GM12878 (cell line): Measurements from ENCODE around the gene MYRF. TPM values are rescaled to one million over a fixed set of nuclear protein-coding genes. Genes with fewer than 3 reads are reported as not detected.

ENCODE experiments used
- ATAC-seq: fragments of 200-7000 bp; cut with Tn5 transposase; 3 replicates; pipeline ENCODE4 v1.9.1; 2020; ENCODE audit warnings: mild to moderate bottlenecking, moderate library complexity
- BruUV-seq: library from RNA; stranded (reverse); fragments of 400-500 nt; replicated peaks from 2 replicates; lab custom pipeline; 2021; lab: Mats Ljungman, UMichigan
- CTCF ChIA-PET: fragments of 300-600 bp; sonication (Branson Sonifier 250); formaldehyde crosslinking; extraction: SDS; loops from one replicate; lab custom pipeline; 2021; ENCODE audit warnings: inconsistent platforms; lab: Yijun Ruan, JAX
- POLR2A ChIA-PET: fragments of 350-600 bp; formaldehyde crosslinking; extraction: SDS; loops from one replicate; lab custom pipeline; 2021; ENCODE audit warnings: inconsistent platforms; lab: Charles Lee
- RAD21 ChIA-PET: fragments of 300-600 bp; sonication (Branson Sonifier 250); formaldehyde crosslinking; loops from one replicate; lab custom pipeline; 2023; ENCODE audit warnings: antibody characterized with exemption; ENCODE audit not compliant: unreplicated experiment; lab: Charles Lee
- SMC1A ChIA-PET: fragments of 300-600 bp; sonication (Branson Sonifier 250); formaldehyde crosslinking; loops from one replicate; lab custom pipeline; 2023; ENCODE audit not compliant: unreplicated experiment, uncharacterized antibody; lab: Charles Lee
- DNase-seq: peaks from one replicate; pipeline ENCODE4 v3.0.0-alpha.2; 2011; ENCODE audit warnings: low read depth, low spot score
- FAIRE-seq: peaks from 3 replicates; lab custom pipeline; 2011; peaks lifted over from hg19 to GRCh38; lab: Jason Lieb, UNC
- H2AFZ ChIP-seq: 2 replicates; pipeline ENCODE4 v1.6.0; 2011; ENCODE audit warnings: low read depth, low read length, control low read depth; ENCODE audit not compliant: control insufficient read depth
- H3K27ac ChIP-seq: 2 replicates; pipeline ENCODE4 v1.5.1; 2011; ENCODE audit warnings: control low read depth; ENCODE audit not compliant: control insufficient read depth, insufficient read depth
- H3K27me3 ChIP-seq, 2 experiments: replicated peaks in 1 of 2; 2 replicates each; pipeline versions ENCODE4 v1.6.0 to v1.6.1; 2011; ENCODE audit warnings: low read length in 1 of 2; ENCODE audit not compliant: control insufficient read depth in 2 of 2, insufficient read depth in 2 of 2
- H3K36me3 ChIP-seq, 2 experiments: 2 replicates each; pipeline ENCODE4 v1.5.1; 2011; ENCODE audit warnings: low read length in 1 of 2; ENCODE audit not compliant: control insufficient read depth in 2 of 2, insufficient read depth in 2 of 2
- H3K4me1 ChIP-seq: 2 replicates; pipeline ENCODE4 v1.6.1; 2011; ENCODE audit warnings: mild to moderate bottlenecking, low read length, moderate library complexity, mixed read lengths; ENCODE audit not compliant: control insufficient read depth, insufficient read depth
- H3K4me2 ChIP-seq: 2 replicates; pipeline ENCODE4 v1.6.0; 2011; ENCODE audit warnings: control low read depth; ENCODE audit not compliant: control insufficient read depth, insufficient read depth
- H3K4me3 ChIP-seq: fragments of 200-600 bp; sonication (generic); 2 replicates; pipeline ENCODE4 v1.5.1; 2016
- H3K79me2 ChIP-seq: 2 replicates; pipeline ENCODE4 v1.6.0; 2011; ENCODE audit warnings: low read length; ENCODE audit not compliant: control insufficient read depth, insufficient read depth
- H3K9ac ChIP-seq: 2 replicates; pipeline ENCODE4 v1.8.0; 2011; ENCODE audit warnings: low read length, control low read depth, mixed read lengths; ENCODE audit not compliant: control insufficient read depth, insufficient read depth
- H3K9me3 ChIP-seq: replicated peaks from 3 replicates; pipeline ENCODE4 v1.5.1; 2011; ENCODE audit warnings: mild to moderate bottlenecking, low read length; ENCODE audit not compliant: control insufficient read depth, insufficient read depth
- H4K20me1 ChIP-seq: 2 replicates; pipeline ENCODE4 v1.6.0; 2011; ENCODE audit not compliant: control insufficient read depth, insufficient read depth
- ETV6 ChIP-seq, 2 experiments: fragments of 450-650 bp in 1 of 2; IDR thresholded peaks in 1 of 2; conservative IDR thresholded peaks in 1 of 2; 2 replicates each; pipeline ENCODE4 v1.6.1; 2014; ENCODE audit warnings: antibody characterized with exemption in 1 of 2, borderline replicate concordance in 1 of 2, low read depth in 1 of 2, mild to moderate bottlenecking in 1 of 2, moderate library complexity in 1 of 2
- GABPA ChIP-seq: IDR thresholded peaks from 2 replicates; pipeline ENCODE4 v1.6.1; 2014; ENCODE audit warnings: antibody characterized with exemption, low read depth, mild to moderate bottlenecking, inconsistent platforms
- HDGF ChIP-seq: fragments of 450-650 bp; IDR thresholded peaks from 2 replicates; pipeline ENCODE4 v1.6.1; 2016; ENCODE audit warnings: antibody characterized with exemption
- IRF4 ChIP-seq: IDR thresholded peaks from 2 replicates; pipeline ENCODE4 v1.6.1; 2011; ENCODE audit warnings: low read depth, low read length
- MTA3 ChIP-seq: IDR thresholded peaks from 2 replicates; pipeline ENCODE4 v1.6.1; 2012; ENCODE audit warnings: low read length, inconsistent platforms, borderline replicate concordance
- RB1 ChIP-seq: fragments of 450-650 bp; formaldehyde crosslinking; IDR thresholded peaks from 2 replicates; pipeline ENCODE4 v1.6.1; 2017; ENCODE audit warnings: mild to moderate bottlenecking, borderline replicate concordance
- RBBP5 ChIP-seq: fragments of 200-600 bp; sonication (generic); conservative IDR thresholded peaks from 2 replicates; pipeline ENCODE4 v1.6.1; 2016
- WRNIP1 ChIP-seq: IDR thresholded peaks from 2 replicates; pipeline ENCODE4 v1.6.1; 2011; ENCODE audit warnings: low read depth, low read length, improper control_type of control experiment, borderline replicate concordance
- WGBS: methylation state at CpG from one replicate; pipeline ENCODE4 v1.1.6; 2016; ENCODE audit warnings: low lambda C conversion rate; ENCODE audit not compliant: insufficient replicate concordance, insufficient coverage; ENCODE audit errors: missing lambda C conversion rate; 5-methylcytosine and 5-hydroxymethylcytosine counted together
- in situ Hi-C: fragments of 300-500 bp; cut with MboI; formaldehyde crosslinking; loops from 9 replicates; pipeline ENCODE4 v1.14.3; 2018; ENCODE audit warnings: mixed read lengths
- intact Hi-C: fragments of 100-400 bp; cut with micrococcal nuclease; formaldehyde crosslinking; loops from one replicate; pipeline ENCODE4 v1.14.2; 2022; ENCODE audit not compliant: unreplicated experiment
- polyA plus RNA-seq, 11 experiments: library from polyadenylated mRNA; depleted of rRNA in 4 of 11; unstranded in 6 of 11; stranded (reverse) in 5 of 11; fragments of >200 nt; fragmentation: Nextera tagmentation in 4 of 11; fragmentation: Illumina TruSeq in 1 of 11; extraction: Ambion mirVana in 4 of 11; extraction: Trizol in 1 of 11; gene quantifications; 1 replicate in 1 of 11; 2 replicates in 10 of 11; pipeline versions ENCODE4 v1.2.1 to v1.2.3, GENCODE V29; 2011 to 2016; ENCODE audit warnings: inconsistent platforms in 2 of 11, missing spikeins in 2 of 11, low read depth in 1 of 11
- total RNA-seq, 4 experiments: library from RNA; depleted of rRNA in 3 of 4; stranded (reverse); fragments of >200 nt in 3 of 4; fragmentation: Illumina TruSeq in 1 of 4; extraction: Trizol in 1 of 4; gene quantifications; 2 replicates each; pipeline versions ENCODE4 v1.2.1 to v1.2.3, GENCODE V29; 2013 to 2021
- TF ChIP-seq, protein P1 (sequence below): fragments of 450-650 bp; IDR thresholded peaks from 2 replicates; pipeline ENCODE4 v1.6.1; 2018; ENCODE audit warnings: borderline replicate concordance, mild to moderate bottlenecking; ENCODE audit not compliant: partially characterized antibody
- TF ChIP-seq, protein P2 (sequence below): IDR thresholded peaks from 2 replicates; pipeline ENCODE4 v1.6.1; 2011; ENCODE audit warnings: borderline replicate concordance, low read depth, mild to moderate bottlenecking, moderate library complexity, mixed read lengths, low read length; ENCODE audit not compliant: insufficient read depth; ENCODE audit errors: extremely low read length
- TF ChIP-seq, protein P3 (sequence below): fragments of 450-650 bp; IDR thresholded peaks from 2 replicates; pipeline ENCODE4 v1.6.1; 2016; ENCODE audit warnings: mild to moderate bottlenecking

Gene MYRF
- total and polyA plus RNA-seq, 10 of the 15 experiments (the other 5 are each of a cell fraction or from before 2014, with no cell fraction given), result 0.27 to 15.6 (median 0.89) TPM

DNA sequence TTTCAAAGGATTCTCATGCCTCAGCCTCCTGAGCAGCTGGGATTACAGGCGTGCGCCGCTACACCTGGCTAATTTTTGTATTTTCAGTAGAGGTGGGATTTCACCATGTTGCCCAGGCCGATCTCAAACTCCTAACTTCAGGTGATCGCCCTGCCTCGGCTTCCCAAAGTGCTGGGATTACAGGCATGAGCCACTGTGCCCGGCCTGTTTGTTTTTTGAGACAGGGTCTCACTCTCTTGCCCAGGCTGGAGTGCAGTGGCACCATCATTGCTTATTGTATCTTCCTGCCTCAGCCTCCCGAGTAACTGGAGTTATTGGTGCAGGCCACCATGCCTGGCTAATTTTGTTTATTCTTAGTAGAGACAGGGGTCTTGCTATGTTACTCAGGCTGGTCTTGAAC is 83.8 kb downstream of the MYRF start:
- Histone ChIP-seq H2AFZ (no peak overlapping the region), H4K20me1 (no peaks in the 10 kb centered on the region), H3K4me3 (no peak overlapping the region), H3K79me2 (peaks cover 59% of the 10 kb centered on the region), H3K9me3 (no peaks in the 10 kb centered on the region), H3K27ac (no peak overlapping the region), H3K4me2 (no peak overlapping the region), H3K9ac (no peak overlapping the region), H3K27me3 (no peaks in the 10 kb centered on the region), H3K4me1 (peaks cover 33% of the 10 kb centered on the region), H3K36me3 (peaks cover 21 to 31% of the 10 kb centered on the region in 2 experiments)
- no TSS peak for BruUV-seq
- SMC1A ChIA-PET, result interaction anchor here (0.9 to 2.4 kb wide), 4 partner anchors 26 to 48 kb away, joined by 3 to 15 read pairs (median 3); no protein-coding TSS in a partner anchor
- WGBS, result 89% methylated on average over 8 of the region's 8 CpGs
- in situ Hi-C loops, result no loop called here
- CTCF ChIA-PET, result interaction anchor here (2.7 kb wide), 1 partner anchor 39 kb away, joined by 12 read pairs; no protein-coding TSS in a partner anchor
- RAD21 ChIA-PET, result interaction anchor here (0.7 kb wide), 1 partner anchor 39 kb away, joined by 3 read pairs; no protein-coding TSS in a partner anchor
- POLR2A ChIA-PET, result interaction anchor here (0.9 to 4.8 kb wide), 3 partner anchors 10 to 38 kb away, joined by 3 to 76 read pairs (median 22); partner anchors contain the start of gene FADS1
- FAIRE-seq (no peak), ATAC-seq (no peak), DNase-seq (no peak)
- intact Hi-C loops, result no loop called here
- no peak for TF ChIP-seq RBBP5
- TF ChIP-seq WRNIP1, result no peak
- TF ChIP-seq, protein P1, sequence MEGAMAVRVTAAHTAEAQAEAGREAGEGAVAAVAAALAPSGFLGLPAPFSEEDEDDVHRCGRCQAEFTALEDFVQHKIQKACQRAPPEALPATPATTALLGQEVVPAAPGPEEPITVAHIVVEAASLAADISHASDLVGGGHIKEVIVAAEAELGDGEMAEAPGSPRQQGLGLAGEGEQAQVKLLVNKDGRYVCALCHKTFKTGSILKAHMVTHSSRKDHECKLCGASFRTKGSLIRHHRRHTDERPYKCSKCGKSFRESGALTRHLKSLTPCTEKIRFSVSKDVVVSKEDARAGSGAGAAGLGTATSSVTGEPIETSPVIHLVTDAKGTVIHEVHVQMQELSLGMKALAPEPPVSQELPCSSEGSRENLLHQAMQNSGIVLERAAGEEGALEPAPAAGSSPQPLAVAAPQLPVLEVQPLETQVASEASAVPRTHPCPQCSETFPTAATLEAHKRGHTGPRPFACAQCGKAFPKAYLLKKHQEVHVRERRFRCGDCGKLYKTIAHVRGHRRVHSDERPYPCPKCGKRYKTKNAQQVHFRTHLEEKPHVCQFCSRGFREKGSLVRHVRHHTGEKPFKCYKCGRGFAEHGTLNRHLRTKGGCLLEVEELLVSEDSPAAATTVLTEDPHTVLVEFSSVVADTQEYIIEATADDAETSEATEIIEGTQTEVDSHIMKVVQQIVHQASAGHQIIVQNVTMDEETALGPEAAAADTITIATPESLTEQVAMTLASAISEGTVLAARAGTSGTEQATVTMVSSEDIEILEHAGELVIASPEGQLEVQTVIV, result no peak
- no peak for TF ChIP-seq ETV6 (conservative IDR thresholded peaks at IDR 0.05 in 1 of 2, IDR thresholded peaks at IDR 0.05 in 1 of 2; ENCODE audit: borderline replicate concordance in 1 of 2, low read depth in 1 of 2)
- TF ChIP-seq, protein P2, sequence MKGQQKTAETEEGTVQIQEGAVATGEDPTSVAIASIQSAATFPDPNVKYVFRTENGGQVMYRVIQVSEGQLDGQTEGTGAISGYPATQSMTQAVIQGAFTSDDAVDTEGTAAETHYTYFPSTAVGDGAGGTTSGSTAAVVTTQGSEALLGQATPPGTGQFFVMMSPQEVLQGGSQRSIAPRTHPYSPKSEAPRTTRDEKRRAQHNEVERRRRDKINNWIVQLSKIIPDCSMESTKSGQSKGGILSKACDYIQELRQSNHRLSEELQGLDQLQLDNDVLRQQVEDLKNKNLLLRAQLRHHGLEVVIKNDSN, result no peak
- no peak for TF ChIP-seq HDGF
- no peak for TF ChIP-seq MTA3
- TF ChIP-seq, protein P3, sequence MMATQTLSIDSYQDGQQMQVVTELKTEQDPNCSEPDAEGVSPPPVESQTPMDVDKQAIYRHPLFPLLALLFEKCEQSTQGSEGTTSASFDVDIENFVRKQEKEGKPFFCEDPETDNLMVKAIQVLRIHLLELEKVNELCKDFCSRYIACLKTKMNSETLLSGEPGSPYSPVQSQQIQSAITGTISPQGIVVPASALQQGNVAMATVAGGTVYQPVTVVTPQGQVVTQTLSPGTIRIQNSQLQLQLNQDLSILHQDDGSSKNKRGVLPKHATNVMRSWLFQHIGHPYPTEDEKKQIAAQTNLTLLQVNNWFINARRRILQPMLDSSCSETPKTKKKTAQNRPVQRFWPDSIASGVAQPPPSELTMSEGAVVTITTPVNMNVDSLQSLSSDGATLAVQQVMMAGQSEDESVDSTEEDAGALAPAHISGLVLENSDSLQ, result no peak
- no peak for TF ChIP-seq IRF4
- no peak for TF ChIP-seq GABPA
- no peak for TF ChIP-seq RB1
